ENCODE data around the gene IER5. TPM values are rescaled to one million over a fixed set of nuclear protein-coding genes. Genes with fewer than 3 reads are reported as not detected.

Gene IER5
- total RNA-seq, 1 experiment from 2014 or later: 47.5 TPM

GRCh38 chr1:181105134-181106021 lies 16.9 kb downstream of the IER5 start:
- H3K4me3 Mint-ChIP-seq (ENCODE audit: unreplicated experiment): peak overlapping the region; percentile 65

GRCh38 chr1:181106022-181106312 lies 17.5 kb downstream of the IER5 start:
- Mint-ChIP-seq H3K27ac (ENCODE audit: low read depth, unreplicated experiment) (peak overlapping the region; percentile 22), H3K27me3 (ENCODE audit: insufficient read depth, unreplicated experiment) (no peaks in the 10 kb centered on the region), H3K36me3 (ENCODE audit: insufficient read depth, unreplicated experiment) (no peaks in the 10 kb centered on the region), H3K4me3 (ENCODE audit: unreplicated experiment) (peak overlapping the region; percentile 65), H3K9me3 (ENCODE audit: unreplicated experiment) (no peaks in the 10 kb centered on the region), H3K4me1 (ENCODE audit: insufficient read depth, unreplicated experiment) (peaks cover 60% of the 10 kb centered on the region)
- intact Hi-C loops (cut with micrococcal nuclease): no loop called here
- no peak for TF ChIP-seq CTCF (IDR thresholded peaks at IDR 0.05; ENCODE audit: unreplicated experiment)
- POLR2A ChIA-PET: interaction anchor here (1.4 to 38.3 kb wide), 7 partner anchors 7 to 84 kb away, joined by 4 to 1402 read pairs (median 38); partner anchors contain the start of genes IER5, MR1 and STX6
- CTCF ChIA-PET: interaction anchor here (0.5 to 14.1 kb wide), 9 partner anchors 12 to 1915 kb away, joined by 3 to 198 read pairs (median 5); no protein-coding TSS in a partner anchor
- BruUV-seq (replicated peaks): no TSS peak
- no peak for DNase-seq (ENCODE audit: unreplicated experiment)

More at GRCh38 chr1:181105134-181106021, 16.9 kb downstream of the IER5 start:
- BruUV-seq (replicated peaks): no TSS peak
- POLR2A ChIA-PET: interaction anchor here (0.6 to 38.3 kb wide), 12 partner anchors 7 to 1238 kb away, joined by 3 to 1402 read pairs (median 14); partner anchors contain the start of genes ACBD6, IER5, MR1 and STX6
- H3K27ac Mint-ChIP-seq (ENCODE audit: low read depth, unreplicated experiment): peak overlapping the region; percentile 22
- TF ChIP-seq CTCF (IDR thresholded peaks at IDR 0.05; ENCODE audit: unreplicated experiment): no peak
- intact Hi-C loops (cut with micrococcal nuclease): no loop called here
- CTCF ChIA-PET: interaction anchor here (0.5 to 14.1 kb wide), 14 partner anchors 9 to 1915 kb away, joined by 3 to 198 read pairs (median 4); no protein-coding TSS in a partner anchor
- no peaks in the 10 kb centered on the region for H3K27me3 Mint-ChIP-seq (ENCODE audit: insufficient read depth, unreplicated experiment)
- H3K4me1 Mint-ChIP-seq (ENCODE audit: insufficient read depth, unreplicated experiment): peaks cover 61% of the 10 kb centered on the region
- H3K36me3 Mint-ChIP-seq (ENCODE audit: insufficient read depth, unreplicated experiment): no peaks in the 10 kb centered on the region
- DNase-seq (ENCODE audit: unreplicated experiment): peak; percentile 95
- H3K9me3 Mint-ChIP-seq (ENCODE audit: unreplicated experiment): no peaks in the 10 kb centered on the region

DNA sequence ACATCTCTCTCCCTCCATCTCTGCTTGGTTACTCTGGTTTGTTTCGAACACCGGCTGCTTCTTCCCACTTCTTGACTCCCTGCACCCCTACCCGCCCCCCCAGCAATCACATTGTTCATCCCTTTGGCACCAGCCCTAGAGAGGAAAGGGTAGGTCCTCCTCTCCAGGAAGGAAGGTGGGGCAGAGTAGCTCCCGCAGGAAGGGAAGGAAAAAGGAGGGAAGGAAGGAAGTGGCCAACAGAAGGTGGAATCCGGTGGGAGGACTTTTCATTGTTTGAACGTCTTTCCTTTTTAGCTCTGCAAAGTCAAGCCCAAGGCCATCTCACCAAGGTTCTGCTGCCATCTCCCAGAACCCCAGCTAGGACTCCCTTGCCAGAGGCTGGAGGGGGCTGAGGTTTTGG lies 18.0 kb downstream of the IER5 start:
- H3K27ac Mint-ChIP-seq (ENCODE audit: low read depth, unreplicated experiment): peak overlapping the region; percentile 22
- no peaks in the 10 kb centered on the region for H3K9me3 Mint-ChIP-seq (ENCODE audit: unreplicated experiment)
- TF ChIP-seq CTCF (IDR thresholded peaks at IDR 0.05; ENCODE audit: unreplicated experiment): no peak
- H3K36me3 Mint-ChIP-seq (ENCODE audit: insufficient read depth, unreplicated experiment): no peaks in the 10 kb centered on the region
- ChIA-PET POLR2A (interaction anchor here (1.4 to 38.3 kb wide), 7 partner anchors 7 to 85 kb away, joined by 3 to 1402 read pairs (median 38); partner anchors contain the start of genes IER5, MR1 and STX6), CTCF (interaction anchor here (0.5 to 14.1 kb wide), 12 partner anchors 9 to 1914 kb away, joined by 3 to 198 read pairs (median 4); no protein-coding TSS in a partner anchor)
- no TSS peak for BruUV-seq (replicated peaks)
- H3K27me3 Mint-ChIP-seq (ENCODE audit: insufficient read depth, unreplicated experiment): no peaks in the 10 kb centered on the region
- peaks cover 60% of the 10 kb centered on the region for H3K4me1 Mint-ChIP-seq (ENCODE audit: insufficient read depth, unreplicated experiment)
- no peak for DNase-seq (ENCODE audit: unreplicated experiment)
- intact Hi-C loops (cut with micrococcal nuclease): no loop called here
- H3K4me3 Mint-ChIP-seq (ENCODE audit: unreplicated experiment): no peak overlapping the region

DNA sequence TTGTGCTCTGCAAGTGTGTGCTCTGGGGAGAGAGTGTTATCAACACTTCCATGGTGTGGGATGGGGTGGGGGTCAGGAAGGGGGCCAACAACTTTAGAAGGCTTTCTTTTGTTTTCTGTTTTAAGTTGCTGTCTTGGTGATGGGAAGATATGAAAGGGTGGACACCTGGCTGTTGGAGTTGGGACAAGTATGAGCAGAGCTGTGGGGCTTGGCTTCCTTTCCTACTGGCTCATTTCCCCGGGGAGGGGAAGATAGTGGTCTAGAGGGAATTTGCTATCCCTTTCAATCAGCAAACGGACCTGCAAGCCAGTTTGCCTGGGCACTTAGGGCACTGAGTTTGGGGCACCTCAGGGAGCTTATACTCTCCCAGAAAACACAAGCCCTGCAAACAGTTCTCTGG lies 19.2 kb downstream of the IER5 start:
- no peak for TF ChIP-seq CTCF (IDR thresholded peaks at IDR 0.05; ENCODE audit: unreplicated experiment)
- no peak overlapping the region for H3K4me3 Mint-ChIP-seq (ENCODE audit: unreplicated experiment)
- intact Hi-C loops (cut with micrococcal nuclease): loop anchor here (1.0 kb wide), 1 partner anchor 28 kb away; no protein-coding TSS in a partner anchor
- no peaks in the 10 kb centered on the region for H3K9me3 Mint-ChIP-seq (ENCODE audit: unreplicated experiment)
- CTCF ChIA-PET: interaction anchor here (0.6 to 14.1 kb wide), 5 partner anchors 7 to 84 kb away, joined by 3 to 198 read pairs (median 4); no protein-coding TSS in a partner anchor
- no TSS peak for BruUV-seq (replicated peaks)
- DNase-seq (ENCODE audit: unreplicated experiment): no peak
- POLR2A ChIA-PET: interaction anchor here (1.1 to 38.3 kb wide), 7 partner anchors 6 to 86 kb away, joined by 3 to 1402 read pairs (median 38); partner anchors contain the start of genes IER5, MR1 and STX6
- no peaks in the 10 kb centered on the region for H3K27me3 Mint-ChIP-seq (ENCODE audit: insufficient read depth, unreplicated experiment)
- no peak overlapping the region for H3K27ac Mint-ChIP-seq (ENCODE audit: low read depth, unreplicated experiment)
- peaks cover 63% of the 10 kb centered on the region for H3K4me1 Mint-ChIP-seq (ENCODE audit: insufficient read depth, unreplicated experiment)
- no peaks in the 10 kb centered on the region for H3K36me3 Mint-ChIP-seq (ENCODE audit: insufficient read depth, unreplicated experiment)

All from MCF 10A (cell line).